Liver (tissue), 9 donors: ENCODE data around the gene TWIST2. TPM values are rescaled to one million over a fixed set of nuclear protein-coding genes. Genes with fewer than 3 reads are reported as not detected.

Source experiments
- DNase-seq: peaks from one replicate; pipeline ENCODE4 v3.0.0-alpha.2; 2017; ENCODE audit warnings: low spot score
- H3K27ac ChIP-seq, 2 donors: one replicate each; pipeline ENCODE4 v1.7.0; 2013; ENCODE audit warnings: inconsistent platforms in 2 of 2, low read length in 2 of 2, control low read depth in 1 of 2, low read depth in 1 of 2, mild to moderate bottlenecking in 1 of 2
- H3K27me3 ChIP-seq, 4 donors: one replicate each; pipeline versions ENCODE4 v1.6.1 to v1.7.0; 2013; ENCODE audit warnings: low read length in 3 of 4, inconsistent platforms in 1 of 4, mild to moderate bottlenecking in 1 of 4, moderate library complexity in 1 of 4; ENCODE audit not compliant: control insufficient read depth in 4 of 4, insufficient read depth in 4 of 4
- H3K36me3 ChIP-seq, 4 donors: one replicate each; pipeline versions ENCODE4 v1.6.1 to v1.7.0; 2013; ENCODE audit warnings: low read length in 3 of 4, mild to moderate bottlenecking in 3 of 4, low read depth in 1 of 4, moderate library complexity in 1 of 4; ENCODE audit not compliant: control insufficient read depth in 4 of 4, insufficient read depth in 3 of 4
- H3K4me1 ChIP-seq, 4 donors: one replicate each; pipeline versions ENCODE4 v1.6.1 to v1.7.0; 2013; ENCODE audit warnings: low read length in 3 of 4, mild to moderate bottlenecking in 3 of 4, moderate library complexity in 1 of 4; ENCODE audit not compliant: control insufficient read depth in 4 of 4, insufficient read depth in 4 of 4
- H3K4me3 ChIP-seq, 3 donors: one replicate each; pipeline versions ENCODE4 v1.6.1 to v1.7.0; 2013; ENCODE audit warnings: low read length in 3 of 3, control low read depth in 1 of 3, low read depth in 1 of 3, mild to moderate bottlenecking in 1 of 3
- H3K9ac ChIP-seq, 2 donors: one replicate each; pipeline ENCODE4 v1.7.0; 2013; ENCODE audit warnings: low read length in 2 of 2, mild to moderate bottlenecking in 2 of 2, moderate library complexity in 2 of 2, control low read depth in 1 of 2, low read depth in 1 of 2
- H3K9me3 ChIP-seq, 4 donors: one replicate each; pipeline versions ENCODE4 v1.6.1 to v1.7.0; 2013; ENCODE audit warnings: low read length in 3 of 4; ENCODE audit not compliant: control insufficient read depth in 4 of 4
- ATF3 ChIP-seq: IDR thresholded peaks from 2 replicates; pipeline ENCODE4 v1.6.1; 2016; ENCODE audit warnings: antibody characterized with exemption
- EGR1 ChIP-seq, 2 donors: IDR thresholded peaks; 2 replicates each; pipeline ENCODE4 v1.6.1; 2016 to 2018; ENCODE audit warnings: antibody characterized with exemption in 2 of 2, low read depth in 2 of 2
- FOXA1 ChIP-seq: IDR thresholded peaks from 2 replicates; pipeline ENCODE4 v1.6.1; 2016; ENCODE audit warnings: antibody characterized with exemption
- GABPA ChIP-seq, 2 donors: IDR thresholded peaks in 1 of 2; conservative IDR thresholded peaks in 1 of 2; 2 replicates each; pipeline ENCODE4 v1.6.1; 2016; ENCODE audit warnings: antibody characterized with exemption in 2 of 2, mild to moderate bottlenecking in 1 of 2, moderate library complexity in 1 of 2
- HNF4A ChIP-seq, 2 donors: conservative IDR thresholded peaks; 2 replicates each; pipeline ENCODE4 v1.6.1; 2016; ENCODE audit warnings: antibody characterized with exemption in 2 of 2, mild to moderate bottlenecking in 2 of 2
- HNF4G ChIP-seq: IDR thresholded peaks from 2 replicates; pipeline ENCODE4 v1.6.1; 2016; ENCODE audit warnings: antibody characterized with exemption
- MAX ChIP-seq: IDR thresholded peaks from 2 replicates; pipeline ENCODE4 v1.6.1; 2016; ENCODE audit warnings: antibody characterized with exemption
- NR2F2 ChIP-seq: IDR thresholded peaks from 2 replicates; pipeline ENCODE4 v1.6.1; 2016; ENCODE audit warnings: antibody characterized with exemption
- RAD21 ChIP-seq, 2 donors: IDR thresholded peaks; 2 replicates each; pipeline ENCODE4 v1.6.1; 2016; ENCODE audit warnings: antibody characterized with exemption in 2 of 2, mild to moderate bottlenecking in 2 of 2
- REST ChIP-seq: IDR thresholded peaks from 2 replicates; pipeline ENCODE4 v1.6.1; 2016; ENCODE audit warnings: antibody characterized with exemption, mild to moderate bottlenecking
- SP1 ChIP-seq: IDR thresholded peaks from 2 replicates; pipeline ENCODE4 v1.6.1; 2018; ENCODE audit warnings: antibody characterized with exemption, mild to moderate bottlenecking
- YY1 ChIP-seq: IDR thresholded peaks from 2 replicates; pipeline ENCODE4 v1.6.1; 2016; ENCODE audit warnings: antibody characterized with exemption, mild to moderate bottlenecking
- ZBTB33 ChIP-seq: IDR thresholded peaks from 2 replicates; pipeline ENCODE4 v1.6.1; 2016; ENCODE audit warnings: antibody characterized with exemption
- WGBS: extraction: QIAGEN DNeasy Blood & Tissue Kit; methylation state at CpG from one replicate; pipeline ENCODE4 v1.1.7; 2013; 5-methylcytosine and 5-hydroxymethylcytosine counted together
- polyA plus RNA-seq, 2 donors: library from polyadenylated mRNA; stranded (reverse) in 1 of 2; unstranded in 1 of 2; fragments of 200-250 nt in 1 of 2; fragments of >200 nt in 1 of 2; fragmentation: Nextera tagmentation in 1 of 2; extraction: Ambion mirVana in 1 of 2; gene quantifications; one replicate each; pipeline versions ENCODE4 v1.2.1 to v1.2.3, GENCODE V29; 2013 to 2015
- total RNA-seq, 2 donors: library from RNA; depleted of rRNA; stranded (reverse); fragments of >200 nt; gene quantifications; one replicate each; pipeline ENCODE4 v1.2.3, GENCODE V29; 2014
- donor health status: healthy.
- donor health status: healthy.
- donor health status: healthy.
- donor health status: healthy.
- donor health status: healthy.

TWIST2 gene
- total and polyA plus RNA-seq, 4 donors, result 0.17 to 0.20 (median 0.19) TPM; not detected in 1

GRCh38 chr2:238906936-238907716 lies 59.2 kb downstream of the TWIST2 start:
- no peak for TF ChIP-seq HNF4A (conservative IDR thresholded peaks at IDR 0.05)
- no peak for TF ChIP-seq HNF4G
- TF ChIP-seq YY1, result no peak
- TF ChIP-seq ATF3, result no peak
- no peak for TF ChIP-seq MAX
- TF ChIP-seq EGR1 (IDR thresholded peaks at IDR 0.05; ENCODE audit: low read depth in 2 of 2), result no peak
- TF ChIP-seq ZBTB33, result no peak
- no peak for TF ChIP-seq RAD21 (IDR thresholded peaks at IDR 0.05)
- TF ChIP-seq FOXA1, result no peak
- no peak for TF ChIP-seq GABPA (IDR thresholded peaks at IDR 0.05 in 1 of 2, conservative IDR thresholded peaks at IDR 0.05 in 1 of 2)
- TF ChIP-seq SP1, result no peak
- no peak for TF ChIP-seq NR2F2
- Histone ChIP-seq H3K27ac (no peak overlapping the region), H3K4me1 (peaks cover 0 to 2% (median 0%) of the 10 kb centered on the region in 4 donors), H3K9ac (no peak overlapping the region), H3K9me3 (no peaks in the 10 kb centered on the region), H3K27me3 (no peaks in the 10 kb centered on the region), H3K4me3 (no peak overlapping the region), H3K36me3 (no peaks in the 10 kb centered on the region)
- no peak for DNase-seq
- 81% methylated on average over 24 of the region's 24 CpGs for WGBS

GRCh38 chr2:238907717-238908173 lies 59.9 kb downstream of the TWIST2 start:
- Histone ChIP-seq H3K27me3 (no peaks in the 10 kb centered on the region), H3K27ac (no peak overlapping the region), H3K9ac (no peak overlapping the region), H3K4me3 (no peak overlapping the region), H3K36me3 (no peaks in the 10 kb centered on the region), H3K4me1 (peaks cover 0 to 2% (median 0%) of the 10 kb centered on the region in 4 donors), H3K9me3 (no peaks in the 10 kb centered on the region)
- DNase-seq, result no peak
- TF ChIP-seq REST (no peak), ZBTB33 (no peak), NR2F2 (no peak), RAD21 (IDR thresholded peaks at IDR 0.05) (no peak), FOXA1 (no peak)
- 95% methylated on average over 5 of the region's 5 CpGs for WGBS
